GM21723 (cell line): ENCODE measurements around the gene SUFU.

Source experiments
- ATAC-seq: cut with Tn5 transposase; IDR thresholded peaks from one replicate; pipeline ENCODE4 v1.9.1; 2021; ENCODE audit warnings: mild to moderate bottlenecking, moderate library complexity; ENCODE audit not compliant: unreplicated experiment

The SUFU gene

GRCh38 chr10:102546606-102547320 is 43.0 kb downstream of the SUFU start:
- ATAC-seq = no peak

- ATAC-seq = no peak
These were observed 45.8 kb downstream of the SUFU start for GRCh38 chr10:102549549-102549948.

- ATAC-seq = no peak
These were observed 47.0 kb downstream of the SUFU start for GRCh38 chr10:102550636-102551210.

GRCh38 chr10:102552533-102552932 is 48.8 kb downstream of the SUFU start:
- ATAC-seq = no peak

- ATAC-seq = no peak
These were observed 50.0 kb downstream of the SUFU start for GRCh38 chr10:102553771-102554170.

- ATAC-seq = no peak
These were observed 50.8 kb downstream of the SUFU start for GRCh38 chr10:102554531-102554930.

GRCh38 chr10:102555781-102556328 is 52.1 kb downstream of the SUFU start:
- no peak for ATAC-seq

GRCh38 chr10:102557569-102557968 is 53.8 kb downstream of the SUFU start:
- ATAC-seq = no peak

- ATAC-seq = no peak
These were observed 56.0 kb downstream of the SUFU start for GRCh38 chr10:102559764-102560163.

GRCh38 chr10:102564209-102564834 is 60.5 kb downstream of the SUFU start:
- no peak for ATAC-seq

GRCh38 chr10:102565793-102566192 is 62.0 kb downstream of the SUFU start:
- ATAC-seq = no peak

GRCh38 chr10:102578782-102579181 is 75.0 kb downstream of the SUFU start:
- ATAC-seq = no peak

- ATAC-seq = no peak
These were observed 75.6 kb downstream of the SUFU start for GRCh38 chr10:102579328-102579727.

- ATAC-seq = no peak
These were observed 76.5 kb downstream of the SUFU start for GRCh38 chr10:102580230-102580629.

GRCh38 chr10:102581401-102581800 is 77.6 kb downstream of the SUFU start:
- ATAC-seq = no peak

GRCh38 chr10:102581981-102582580 is 78.3 kb downstream of the SUFU start:
- no peak for ATAC-seq

- ATAC-seq = peak; percentile 85
These were observed 80.0 kb downstream of the SUFU start for GRCh38 chr10:102583435-102584417.

GRCh38 chr10:102585026-102585425 is 81.3 kb downstream of the SUFU start:
- no peak for ATAC-seq

- no peak for ATAC-seq
These were observed 83.1 kb downstream of the SUFU start for GRCh38 chr10:102586858-102587257.

GRCh38 chr10:102588875-102589274 is 85.1 kb downstream of the SUFU start:
- ATAC-seq = no peak
